BLaER1 treated with 17β-estradiol and CSF1 and Interleukin-3, amounts not matched to agents 10 nM and 100 nM (cell line): ENCODE results near the gene DTX3.

Experiments
- H3K27ac ChIP-seq, 11 experiments: shearing (Covaris generic); formaldehyde crosslinking; 2 replicates each; pipeline ENCODE4 v1.8.1; 2022
- H3K27me3 ChIP-seq, 11 experiments: shearing (Covaris generic); formaldehyde crosslinking; 2 replicates each; pipeline ENCODE4 v1.8.1; 2022
- H3K36me3 ChIP-seq, 11 experiments: shearing (Covaris generic); formaldehyde crosslinking; 2 replicates each; pipeline ENCODE4 v1.8.1; 2022
- H3K4me1 ChIP-seq, 10 experiments: shearing (Covaris generic); formaldehyde crosslinking; 2 replicates each; pipeline ENCODE4 v1.8.1; 2022
- H3K4me2 ChIP-seq, 11 experiments: shearing (Covaris generic); formaldehyde crosslinking; 2 replicates each; pipeline ENCODE4 v1.8.1; 2022
- H3K4me3 ChIP-seq, 10 experiments: shearing (Covaris generic); formaldehyde crosslinking; 2 replicates each; pipeline ENCODE4 v1.8.1; 2022
- H3K9ac ChIP-seq, 11 experiments: shearing (Covaris generic); formaldehyde crosslinking; 2 replicates each; pipeline ENCODE4 v1.8.1; 2022
- H3K9me3 ChIP-seq, 11 experiments: shearing (Covaris generic); formaldehyde crosslinking; replicated peaks in 1 of 11; 2 replicates each; pipeline ENCODE4 v1.8.1; 2022
- H4K20me1 ChIP-seq, 11 experiments: shearing (Covaris generic); formaldehyde crosslinking; 2 replicates each; pipeline ENCODE4 v1.8.1; 2022
- Cebpa-rat ChIP-seq, 11 experiments: shearing (Covaris generic); IDR thresholded peaks; 2 replicates each; pipeline ENCODE4 v1.8.1; 2022

The DTX3 gene

GRCh38 chr12:57657744-57658143 is 53.1 kb downstream of the DTX3 start:
- Histone ChIP-seq H3K4me3 (no peak overlapping the region), H3K27ac (no peak overlapping the region), H3K9ac (no peak overlapping the region), H3K4me2 (no peak overlapping the region), H3K9me3 (peaks cover 73 to 84% (median 77%) of the 10 kb centered on the region in 11 experiments), H3K27me3 (no peaks in the 10 kb centered on the region), H3K36me3 (no peaks in the 10 kb centered on the region), H3K4me1 (no peaks in the 10 kb centered on the region), H4K20me1 (no peaks in the 10 kb centered on the region)
- TF ChIP-seq Cebpa-rat (IDR thresholded peaks at IDR 0.05), result no peak

- Histone ChIP-seq H3K27ac (no peak overlapping the region), H3K9ac (no peak overlapping the region), H3K9me3 (peaks cover 73 to 84% (median 78%) of the 10 kb centered on the region in 11 experiments), H3K27me3 (no peaks in the 10 kb centered on the region), H4K20me1 (no peaks in the 10 kb centered on the region), H3K4me3 (no peak overlapping the region), H3K4me2 (no peak overlapping the region), H3K36me3 (no peaks in the 10 kb centered on the region), H3K4me1 (no peaks in the 10 kb centered on the region)
- no peak for TF ChIP-seq Cebpa-rat (IDR thresholded peaks at IDR 0.05)
Measured at GRCh38 chr12:57658890-57659289, 54.3 kb downstream of the DTX3 start.
